ENCODE results near the gene XPO5. TPM values are rescaled to one million over a fixed set of nuclear protein-coding genes. Genes with fewer than 3 reads are reported as not detected.

Gene XPO5
- total and polyA plus RNA-seq, 2 of the 4 experiments (the other 2 are of a cell fraction), result 29.0 to 30.1 TPM

DNA sequence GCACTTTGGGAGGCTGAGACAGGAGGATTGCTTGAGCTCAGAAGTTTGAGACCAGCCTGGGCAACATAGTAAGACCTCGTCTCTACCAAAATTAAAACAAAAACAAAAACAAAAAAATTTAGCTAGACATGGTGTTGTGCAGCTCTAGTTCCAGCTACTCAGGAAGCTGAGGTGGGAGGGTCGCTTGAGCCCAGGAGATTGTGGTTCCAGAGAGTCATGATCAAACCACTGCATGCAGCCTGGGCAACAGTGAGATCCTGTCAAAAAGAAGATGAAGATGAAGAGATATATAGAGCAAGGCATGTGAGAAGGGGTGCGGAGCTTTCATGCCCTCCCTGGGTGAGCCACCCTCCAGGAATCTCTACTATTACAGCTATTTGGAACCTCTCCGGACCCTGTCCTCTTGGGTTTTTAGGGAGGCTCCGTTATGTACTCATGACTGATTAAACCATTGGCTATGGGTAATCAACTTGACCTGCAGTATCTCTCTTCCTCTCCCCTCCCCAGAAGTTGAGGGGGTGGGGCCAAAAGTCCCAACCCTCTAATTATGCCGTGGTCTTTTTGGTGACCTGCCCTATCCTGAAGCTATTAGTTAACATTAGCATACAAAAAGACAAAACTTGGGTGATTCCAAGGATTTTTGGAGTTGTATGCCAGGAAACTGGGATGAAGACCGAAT lies 9.2 kb upstream of the XPO5 start:
- H3K27ac ChIP-seq (ENCODE audit: insufficient read depth, low read length), result no peak overlapping the region
- dilution Hi-C loops (cut with HindIII; ENCODE audit: low sequenced_read_pairs, unreplicated experiment), result no loop called here
- H2BK120ac ChIP-seq (ENCODE audit: low read depth, low read length), result no peak overlapping the region
- no peaks in the 10 kb centered on the region for H3K27me3 ChIP-seq (ENCODE audit: control insufficient read depth, insufficient read depth, low read length)
- H4K20me1 ChIP-seq (ENCODE audit: insufficient read depth, low read length), result peaks cover 6% of the 10 kb centered on the region; the same call in 1 of the 2 replicates
- no peak overlapping the region for H3K23ac ChIP-seq (ENCODE audit: low read depth, low read length)
- no peaks in the 10 kb centered on the region for H3K4me1 ChIP-seq (ENCODE audit: control insufficient read depth, insufficient read depth, low read length)
- no peak overlapping the region for H3K4ac ChIP-seq (ENCODE audit: low read depth, low read length)
- no peak overlapping the region for H2AK5ac ChIP-seq (ENCODE audit: low read depth, low read length)
- H2BK15ac ChIP-seq (ENCODE audit: low read depth, low read length), result no peak overlapping the region
- H2AFZ ChIP-seq (replicated peaks; ENCODE audit: low read length, poor library complexity), result no peak overlapping the region
- in situ Hi-C loops (cut with MboI; ENCODE audit: low sequenced_read_pairs), result no loop called here
- H3K9ac ChIP-seq (ENCODE audit: low read depth, low read length), result no peak overlapping the region
- H3K14ac ChIP-seq (replicated peaks; ENCODE audit: low read depth, low read length), result no peak overlapping the region
- WGBS, 2 experiments (ENCODE audit: extremely low coverage in 2 of 2, insufficient read length in 1 of 2), result 100% methylated on average over 1 of the region's 7 CpGs; no CpG with 5 or more reads in 1 of the 2 experiments
- DNase-seq, result peak; percentile 7
- no peak overlapping the region for H3K56ac ChIP-seq (ENCODE audit: extremely low read depth, insufficient read depth, low read length)
- intact Hi-C loops (cut with micrococcal nuclease), result no loop called here
- no peak overlapping the region for H2BK20ac ChIP-seq (ENCODE audit: low read depth, low read length)
- ChIA-PET CTCF (no interaction called here), POLR2A (ENCODE audit: unreplicated experiment) (no interaction called here)
- BruUV-seq (replicated peaks), result TSS peak; percentile 28
- H3K4me2 ChIP-seq (ENCODE audit: low read depth, low read length), result no peak overlapping the region
- H2BK5ac ChIP-seq (ENCODE audit: low read depth, low read length, poor library complexity, severe bottlenecking), result no peak overlapping the region
- no peaks in the 10 kb centered on the region for H3K9me3 ChIP-seq (ENCODE audit: control insufficient read depth, insufficient read depth, low read length)
- H2AK9ac ChIP-seq (replicated peaks; ENCODE audit: low read depth, low read length, poor library complexity), result no peak overlapping the region
- no peak overlapping the region for H4K91ac ChIP-seq (ENCODE audit: insufficient read depth, low read depth, low read length)
- H4K5ac ChIP-seq (ENCODE audit: low read depth, low read length), result no peak overlapping the region
- no peak overlapping the region for H3K4me3 ChIP-seq (ENCODE audit: insufficient read depth, low read depth, low read length)
- H3K18ac ChIP-seq (ENCODE audit: low read depth, low read length), result no peak overlapping the region
- H4K8ac ChIP-seq (ENCODE audit: low read depth in 2 of 2, low read length in 2 of 2), result no peak overlapping the region
- peaks cover 3% of the 10 kb centered on the region for H3K9me1 ChIP-seq (ENCODE audit: insufficient read depth, low read length)
- TF ChIP-seq CEBPB (IDR thresholded peaks at IDR 0.05; ENCODE audit: low read depth, low read length) (no peak), RCOR1 (IDR thresholded peaks at IDR 0.05; ENCODE audit: insufficient replicate concordance, low read length) (no peak), RAD21 (IDR thresholded peaks at IDR 0.05; ENCODE audit: low read length) (no peak), MXI1 (IDR thresholded peaks at IDR 0.05; ENCODE audit: borderline replicate concordance, low read depth, low read length) (no peak), BHLHE40 (IDR thresholded peaks at IDR 0.05; ENCODE audit: low read depth, low read length) (no peak), MAFK (IDR thresholded peaks at IDR 0.05; ENCODE audit: low read depth, low read length) (no peak), FOS (IDR thresholded peaks at IDR 0.05; ENCODE audit: low read depth, low read length) (no peak), NFE2L2 (IDR thresholded peaks at IDR 0.05; ENCODE audit: low read depth, low read length) (no peak), SMC3 (IDR thresholded peaks at IDR 0.05; ENCODE audit: low read depth, low read length) (no peak), RFX5 (IDR thresholded peaks at IDR 0.05; ENCODE audit: low read depth, low read length) (no peak), POLR2A (IDR thresholded peaks at IDR 0.05; ENCODE audit: low read depth, low read length) (no peak), CHD1 (IDR thresholded peaks at IDR 0.05; ENCODE audit: low read depth, low read length) (no peak), MAZ (IDR thresholded peaks at IDR 0.05; ENCODE audit: borderline replicate concordance, low read depth, low read length) (no peak)
- TF ChIP-seq, protein P1, sequence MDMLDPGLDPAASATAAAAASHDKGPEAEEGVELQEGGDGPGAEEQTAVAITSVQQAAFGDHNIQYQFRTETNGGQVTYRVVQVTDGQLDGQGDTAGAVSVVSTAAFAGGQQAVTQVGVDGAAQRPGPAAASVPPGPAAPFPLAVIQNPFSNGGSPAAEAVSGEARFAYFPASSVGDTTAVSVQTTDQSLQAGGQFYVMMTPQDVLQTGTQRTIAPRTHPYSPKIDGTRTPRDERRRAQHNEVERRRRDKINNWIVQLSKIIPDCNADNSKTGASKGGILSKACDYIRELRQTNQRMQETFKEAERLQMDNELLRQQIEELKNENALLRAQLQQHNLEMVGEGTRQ (IDR thresholded peaks at IDR 0.05; ENCODE audit: low read depth, low read length), result no peak
- TF ChIP-seq, protein P2, sequence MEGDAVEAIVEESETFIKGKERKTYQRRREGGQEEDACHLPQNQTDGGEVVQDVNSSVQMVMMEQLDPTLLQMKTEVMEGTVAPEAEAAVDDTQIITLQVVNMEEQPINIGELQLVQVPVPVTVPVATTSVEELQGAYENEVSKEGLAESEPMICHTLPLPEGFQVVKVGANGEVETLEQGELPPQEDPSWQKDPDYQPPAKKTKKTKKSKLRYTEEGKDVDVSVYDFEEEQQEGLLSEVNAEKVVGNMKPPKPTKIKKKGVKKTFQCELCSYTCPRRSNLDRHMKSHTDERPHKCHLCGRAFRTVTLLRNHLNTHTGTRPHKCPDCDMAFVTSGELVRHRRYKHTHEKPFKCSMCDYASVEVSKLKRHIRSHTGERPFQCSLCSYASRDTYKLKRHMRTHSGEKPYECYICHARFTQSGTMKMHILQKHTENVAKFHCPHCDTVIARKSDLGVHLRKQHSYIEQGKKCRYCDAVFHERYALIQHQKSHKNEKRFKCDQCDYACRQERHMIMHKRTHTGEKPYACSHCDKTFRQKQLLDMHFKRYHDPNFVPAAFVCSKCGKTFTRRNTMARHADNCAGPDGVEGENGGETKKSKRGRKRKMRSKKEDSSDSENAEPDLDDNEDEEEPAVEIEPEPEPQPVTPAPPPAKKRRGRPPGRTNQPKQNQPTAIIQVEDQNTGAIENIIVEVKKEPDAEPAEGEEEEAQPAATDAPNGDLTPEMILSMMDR (conservative IDR thresholded peaks at IDR 0.05; ENCODE audit: low read depth, low read length), result no peak
- TF ChIP-seq, protein P3, sequence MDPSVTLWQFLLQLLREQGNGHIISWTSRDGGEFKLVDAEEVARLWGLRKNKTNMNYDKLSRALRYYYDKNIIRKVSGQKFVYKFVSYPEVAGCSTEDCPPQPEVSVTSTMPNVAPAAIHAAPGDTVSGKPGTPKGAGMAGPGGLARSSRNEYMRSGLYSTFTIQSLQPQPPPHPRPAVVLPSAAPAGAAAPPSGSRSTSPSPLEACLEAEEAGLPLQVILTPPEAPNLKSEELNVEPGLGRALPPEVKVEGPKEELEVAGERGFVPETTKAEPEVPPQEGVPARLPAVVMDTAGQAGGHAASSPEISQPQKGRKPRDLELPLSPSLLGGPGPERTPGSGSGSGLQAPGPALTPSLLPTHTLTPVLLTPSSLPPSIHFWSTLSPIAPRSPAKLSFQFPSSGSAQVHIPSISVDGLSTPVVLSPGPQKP (IDR thresholded peaks at IDR 0.05; ENCODE audit: borderline replicate concordance, low read depth, low read length), result no peak
- ATAC-seq (ENCODE audit: low read depth), result peak; percentile 92
- peaks cover 37% of the 10 kb centered on the region for H3K36me3 ChIP-seq (ENCODE audit: control insufficient read depth, insufficient read depth, low read length)
- H3K79me1 ChIP-seq (ENCODE audit: low read depth in 1 of 2, low read length in 2 of 2), result peaks cover 17 to 34% of the 10 kb centered on the region in 2 experiments
